ENCODE data around the gene PNPLA2.

The PNPLA2 gene

DNA sequence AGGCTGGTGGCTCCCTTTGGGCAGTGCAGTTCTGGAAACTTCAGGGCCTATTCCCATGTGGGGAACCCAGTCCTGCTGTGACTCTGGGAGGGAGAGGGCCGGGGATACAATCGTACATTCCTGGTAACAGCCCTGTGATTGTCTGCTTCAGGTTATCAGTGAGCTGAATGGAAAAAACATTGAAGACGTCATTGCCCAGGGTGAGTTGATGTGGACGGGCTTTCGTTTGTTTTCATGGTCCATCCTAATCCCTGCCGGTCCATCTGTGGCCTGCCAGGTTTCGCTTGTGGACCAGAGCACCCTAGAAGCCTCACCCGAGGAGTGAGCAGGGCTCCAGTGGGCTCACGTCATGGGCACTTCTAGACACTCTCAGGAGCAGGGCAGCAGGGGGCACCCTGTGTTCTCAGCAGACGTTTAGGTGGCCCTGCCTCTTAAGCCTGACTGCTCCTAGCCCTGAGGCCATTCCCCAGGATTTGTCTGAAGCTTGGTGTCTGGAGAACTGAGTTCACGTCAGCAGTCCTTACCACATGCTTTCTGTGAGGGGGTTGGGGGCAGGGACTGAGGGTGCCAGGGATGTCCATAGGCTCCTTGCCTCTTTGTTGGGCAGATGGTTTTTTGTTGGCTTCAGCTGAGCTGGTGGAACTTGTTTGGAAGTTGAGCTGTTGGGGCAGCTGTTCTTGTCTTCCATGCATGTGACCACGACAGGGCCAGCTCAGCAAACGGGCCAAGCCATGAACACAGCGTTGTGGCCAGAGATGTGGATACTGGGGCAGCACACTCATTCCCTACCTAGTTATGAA is 7.1 kb upstream of the PNPLA2 start:
- Histone ChIP-seq H3K4me1 (ENCODE audit: control insufficient read depth in 1 of 2, insufficient read depth in 1 of 2, low read depth in 1 of 2, low read length in 1 of 2) (peaks cover 27 to 31% of the 10 kb centered on the region in 2 experiments), H3K27ac (no peak overlapping the region), H3K9me3 (no peaks in the 10 kb centered on the region), H3K27me3 (no peaks in the 10 kb centered on the region), H3K36me3 (peaks cover 19% of the 10 kb centered on the region), H3K4me3 (ENCODE audit: low read depth in 1 of 2, low read length in 1 of 2) (no peak overlapping the region)
- TF ChIP-seq, protein P1, sequence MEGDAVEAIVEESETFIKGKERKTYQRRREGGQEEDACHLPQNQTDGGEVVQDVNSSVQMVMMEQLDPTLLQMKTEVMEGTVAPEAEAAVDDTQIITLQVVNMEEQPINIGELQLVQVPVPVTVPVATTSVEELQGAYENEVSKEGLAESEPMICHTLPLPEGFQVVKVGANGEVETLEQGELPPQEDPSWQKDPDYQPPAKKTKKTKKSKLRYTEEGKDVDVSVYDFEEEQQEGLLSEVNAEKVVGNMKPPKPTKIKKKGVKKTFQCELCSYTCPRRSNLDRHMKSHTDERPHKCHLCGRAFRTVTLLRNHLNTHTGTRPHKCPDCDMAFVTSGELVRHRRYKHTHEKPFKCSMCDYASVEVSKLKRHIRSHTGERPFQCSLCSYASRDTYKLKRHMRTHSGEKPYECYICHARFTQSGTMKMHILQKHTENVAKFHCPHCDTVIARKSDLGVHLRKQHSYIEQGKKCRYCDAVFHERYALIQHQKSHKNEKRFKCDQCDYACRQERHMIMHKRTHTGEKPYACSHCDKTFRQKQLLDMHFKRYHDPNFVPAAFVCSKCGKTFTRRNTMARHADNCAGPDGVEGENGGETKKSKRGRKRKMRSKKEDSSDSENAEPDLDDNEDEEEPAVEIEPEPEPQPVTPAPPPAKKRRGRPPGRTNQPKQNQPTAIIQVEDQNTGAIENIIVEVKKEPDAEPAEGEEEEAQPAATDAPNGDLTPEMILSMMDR (IDR thresholded peaks at IDR 0.05), result no peak

DNA sequence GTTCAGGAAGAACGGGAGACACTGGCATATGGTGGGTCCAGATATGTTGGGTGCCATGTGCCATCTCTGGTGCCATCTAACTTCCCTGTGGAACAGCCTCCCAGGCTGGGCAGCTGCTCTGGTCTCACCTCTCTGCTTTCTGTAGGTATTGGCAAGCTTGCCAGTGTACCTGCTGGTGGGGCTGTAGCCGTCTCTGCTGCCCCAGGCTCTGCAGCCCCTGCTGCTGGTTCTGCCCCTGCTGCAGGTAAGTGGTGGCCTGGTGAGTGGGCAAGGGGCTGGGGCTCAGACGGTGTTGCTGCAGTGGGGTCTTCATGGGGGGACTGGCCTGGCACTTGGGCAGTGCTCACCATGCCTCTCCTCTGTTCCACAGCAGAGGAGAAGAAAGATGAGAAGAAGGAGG is 6.3 kb upstream of the PNPLA2 start:
- Histone ChIP-seq H3K4me3 (ENCODE audit: low read depth in 1 of 2, low read length in 1 of 2) (no peak overlapping the region), H3K9me3 (no peaks in the 10 kb centered on the region), H3K36me3 (peaks cover 19% of the 10 kb centered on the region), H3K4me1 (ENCODE audit: control insufficient read depth in 1 of 2, insufficient read depth in 1 of 2, low read depth in 1 of 2, low read length in 1 of 2) (peaks cover 27 to 31% of the 10 kb centered on the region in 2 experiments), H3K27ac (no peak overlapping the region), H3K27me3 (no peaks in the 10 kb centered on the region)
- TF ChIP-seq, protein P1 (IDR thresholded peaks at IDR 0.05), result no peak

DNA sequence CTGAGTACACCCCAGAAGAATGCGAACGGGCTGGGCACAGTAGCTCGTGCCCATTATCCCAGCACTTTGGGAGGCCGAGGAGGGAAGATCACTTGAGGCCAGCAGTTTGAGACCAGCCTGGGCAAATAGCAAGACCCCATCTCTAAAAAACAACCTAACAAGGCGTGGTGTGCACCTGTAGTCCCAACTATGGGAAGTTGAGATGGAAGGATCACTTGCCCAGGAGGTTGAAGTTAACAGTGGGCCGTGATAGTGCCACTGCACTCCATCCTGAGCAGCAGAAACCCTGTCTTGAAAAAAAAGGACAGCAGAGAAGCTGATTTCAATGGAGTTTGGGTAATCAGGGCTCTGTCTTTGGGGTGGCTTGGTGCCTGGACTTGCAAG is 5.7 kb upstream of the PNPLA2 start:
- TF ChIP-seq, protein P1 (IDR thresholded peaks at IDR 0.05), result no peak
- peaks cover 19% of the 10 kb centered on the region for H3K36me3 ChIP-seq
- H3K9me3 ChIP-seq, result no peaks in the 10 kb centered on the region
- peaks cover 28 to 31% of the 10 kb centered on the region in 2 experiments for H3K4me1 ChIP-seq (ENCODE audit: control insufficient read depth in 1 of 2, insufficient read depth in 1 of 2, low read depth in 1 of 2, low read length in 1 of 2)
- H3K27me3 ChIP-seq, result no peaks in the 10 kb centered on the region
- no peak overlapping the region for H3K4me3 ChIP-seq (ENCODE audit: low read depth in 1 of 2, low read length in 1 of 2)
- H3K27ac ChIP-seq, result no peak overlapping the region

DNA sequence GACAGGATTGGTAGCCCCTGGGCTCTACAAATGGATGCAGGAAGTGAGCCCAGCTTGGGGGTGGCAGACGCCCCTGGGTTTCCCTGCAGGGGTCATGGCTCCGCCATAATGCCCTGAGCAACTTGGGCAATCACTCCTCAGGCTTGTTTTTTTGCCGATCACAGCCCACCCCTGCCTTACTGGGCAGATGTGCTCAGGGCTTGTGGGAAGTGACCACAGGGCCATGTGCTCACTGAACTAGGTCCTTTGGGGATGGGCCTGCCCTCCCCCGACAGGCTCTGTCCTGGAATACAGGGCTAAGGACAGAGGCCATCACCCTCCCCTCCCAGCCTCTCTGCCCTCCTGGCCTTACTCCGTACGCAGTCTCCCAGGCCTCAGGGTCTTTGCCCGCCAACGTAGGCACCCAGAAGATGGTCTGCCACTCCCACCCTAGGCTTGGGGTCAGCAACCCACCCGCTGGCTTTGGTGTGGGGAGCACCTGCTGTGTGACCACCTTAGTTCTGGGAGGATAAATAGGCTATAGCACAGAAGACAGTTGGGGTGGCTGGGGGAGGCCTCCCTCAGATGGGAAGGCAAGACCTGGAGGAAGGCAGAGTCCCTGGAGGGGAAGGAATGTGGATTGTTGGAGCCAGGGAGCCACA is 5.1 kb upstream of the PNPLA2 start:
- TF ChIP-seq, protein P1 (IDR thresholded peaks at IDR 0.05), result no peak
- no peak overlapping the region for H3K27ac ChIP-seq
- H3K4me3 ChIP-seq (ENCODE audit: low read depth in 1 of 2, low read length in 1 of 2), result no peak overlapping the region
- peaks cover 30% of the 10 kb centered on the region in 2 experiments for H3K4me1 ChIP-seq (ENCODE audit: control insufficient read depth in 1 of 2, insufficient read depth in 1 of 2, low read depth in 1 of 2, low read length in 1 of 2)
- no peaks in the 10 kb centered on the region for H3K27me3 ChIP-seq
- no peaks in the 10 kb centered on the region for H3K9me3 ChIP-seq
- peaks cover 19% of the 10 kb centered on the region for H3K36me3 ChIP-seq

DNA sequence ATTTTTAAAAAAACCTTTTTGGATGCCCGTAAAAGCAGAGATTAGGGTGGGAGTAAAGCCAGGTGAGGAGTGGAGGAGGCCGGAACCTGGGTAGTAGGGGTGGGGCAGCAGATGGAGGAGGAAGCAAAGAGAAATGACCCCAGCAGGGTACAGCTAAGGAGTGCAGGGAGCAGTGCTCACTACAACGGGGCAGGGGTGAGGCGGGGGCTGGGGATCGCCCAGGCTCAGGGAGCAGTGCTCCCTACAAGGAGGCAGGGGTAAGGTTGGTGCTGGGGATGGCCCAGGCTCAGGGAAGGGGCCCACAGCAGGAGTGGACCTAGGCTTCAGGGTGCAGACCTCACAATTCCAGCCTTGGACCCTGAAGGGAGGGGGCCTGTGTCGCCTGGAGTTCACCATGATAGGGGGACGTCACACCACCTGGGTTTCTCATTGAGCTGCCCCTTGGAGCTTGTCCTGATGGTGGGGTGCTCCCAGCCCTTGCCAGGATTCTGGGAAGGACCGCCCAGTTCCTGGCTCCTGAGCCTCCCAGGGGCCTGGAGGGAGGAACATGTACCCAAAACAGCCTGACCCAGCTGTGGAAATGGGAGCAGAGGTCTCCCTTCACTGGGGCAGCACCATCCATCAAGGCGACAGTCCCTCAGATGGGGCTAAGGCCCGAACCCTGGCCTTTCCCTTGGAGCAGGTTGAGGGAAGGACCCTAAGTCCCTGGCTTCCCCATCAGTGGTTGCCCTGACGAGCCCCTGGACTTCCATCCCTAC is 2.9 kb upstream of the PNPLA2 start:
- Histone ChIP-seq H3K4me3 (ENCODE audit: low read depth in 1 of 2, low read length in 1 of 2) (no peak overlapping the region), H3K4me1 (ENCODE audit: control insufficient read depth in 1 of 2, insufficient read depth in 1 of 2, low read depth in 1 of 2, low read length in 1 of 2) (peaks cover 27 to 28% of the 10 kb centered on the region in 2 experiments), H3K9me3 (no peaks in the 10 kb centered on the region), H3K27ac (no peak overlapping the region), H3K27me3 (no peaks in the 10 kb centered on the region), H3K36me3 (peaks cover 19% of the 10 kb centered on the region)
- TF ChIP-seq, protein P1 (IDR thresholded peaks at IDR 0.05), result no peak

All from neutrophil (primary cell).